GM19452 (cell line): ENCODE data around the gene KANK2.

ENCODE experiments used
- ATAC-seq: cut with Tn5 transposase; IDR thresholded peaks from one replicate; pipeline ENCODE4 v1.9.1; 2021; ENCODE audit not compliant: unreplicated experiment

Gene KANK2

GRCh38 chr19:11226716-11227166, 29.4 kb upstream of the KANK2 start:
- ATAC-seq: no peak

- no peak for ATAC-seq
These were observed 28.5 kb upstream of the KANK2 start for GRCh38 chr19:11225815-11226214.

- no peak for ATAC-seq
These were observed 27.8 kb upstream of the KANK2 start for GRCh38 chr19:11225172-11225571.

- ATAC-seq: no peak
These were observed 27.1 kb upstream of the KANK2 start for GRCh38 chr19:11224429-11224828.

- ATAC-seq: no peak
These were observed 25.9 kb upstream of the KANK2 start for GRCh38 chr19:11223200-11223599.

- ATAC-seq: no peak
These were observed 23.8 kb upstream of the KANK2 start for GRCh38 chr19:11221082-11221598.

GRCh38 chr19:11214387-11214786, 17.0 kb upstream of the KANK2 start:
- no peak for ATAC-seq

- no peak for ATAC-seq
These were observed 13.2 kb upstream of the KANK2 start for GRCh38 chr19:11210656-11210928.

GRCh38 chr19:11209839-11210655, 12.7 kb upstream of the KANK2 start:
- ATAC-seq: no peak

GRCh38 chr19:11208561-11209471, 11.5 kb upstream of the KANK2 start:
- ATAC-seq: no peak

GRCh38 chr19:11205939-11206570, 8.7 kb upstream of the KANK2 start:
- no peak for ATAC-seq

- ATAC-seq: no peak
These were observed 7.6 kb upstream of the KANK2 start for GRCh38 chr19:11204943-11205349.

GRCh38 chr19:11204076-11204602, 6.8 kb upstream of the KANK2 start:
- ATAC-seq: no peak

GRCh38 chr19:11203194-11204075, 6.1 kb upstream of the KANK2 start:
- no peak for ATAC-seq

GRCh38 chr19:11202488-11203193, 5.3 kb upstream of the KANK2 start:
- ATAC-seq: no peak

- no peak for ATAC-seq
These were observed 4.4 kb upstream of the KANK2 start for GRCh38 chr19:11201791-11202190.

- no peak for ATAC-seq
These were observed 3.6 kb upstream of the KANK2 start for GRCh38 chr19:11200931-11201330.

- ATAC-seq: no peak
These were observed 2.8 kb upstream of the KANK2 start for GRCh38 chr19:11200015-11200574.

GRCh38 chr19:11199517-11199916, 2.2 kb upstream of the KANK2 start:
- ATAC-seq: no peak
